HEK293T (cell line): ENCODE results near the gene CYP2B6.
"Not testable (repeated sequence)": the region's sequence is repeated elsewhere in the genome, so short reads cannot be mapped to it uniquely, and the experiment has no call there.

ENCODE experiments used
- CTCF ChIA-PET: fragments of 350-600 bp; formaldehyde crosslinking; extraction: SDS; loops from one replicate; lab custom pipeline; 2021; ENCODE audit warnings: antibody characterized with exemption, inconsistent platforms; lab: Yijun Ruan, JAX
- POLR2A ChIA-PET: fragments of 350-600 bp; formaldehyde crosslinking; extraction: SDS; loops from one replicate; lab custom pipeline; 2020; ENCODE audit warnings: antibody characterized with exemption, inconsistent platforms; lab: Yijun Ruan, JAX
- DNase-seq: peaks from one replicate; pipeline ENCODE4 v3.0.0; 2012; ENCODE audit warnings: mixed read lengths; ENCODE audit errors: extremely low spot score
- ARNT ChIP-seq: fragments of 450-650 bp; IDR thresholded peaks from 2 replicates; pipeline ENCODE4 v1.6.1; 2017; ENCODE audit warnings: mild to moderate bottlenecking
- BHLHE40 ChIP-seq: fragments of 450-650 bp; IDR thresholded peaks from 2 replicates; pipeline ENCODE4 v1.6.1; 2016; ENCODE audit warnings: mild to moderate bottlenecking, moderate library complexity, borderline replicate concordance
- CTBP1 ChIP-seq: fragments of 450-650 bp; IDR thresholded peaks from 2 replicates; pipeline ENCODE4 v1.6.1; 2016; ENCODE audit warnings: borderline replicate concordance
- ELF4 ChIP-seq: fragments of 450-650 bp; IDR thresholded peaks from 2 replicates; pipeline ENCODE4 v1.6.1; 2017; ENCODE audit warnings: antibody characterized with exemption
- FOXA1 ChIP-seq: fragments of 450-650 bp; IDR thresholded peaks from 2 replicates; pipeline ENCODE4 v1.6.1; 2016; ENCODE audit warnings: mild to moderate bottlenecking
- FOXK2 ChIP-seq: fragments of 450-650 bp; IDR thresholded peaks from 2 replicates; pipeline ENCODE4 v1.6.1; 2016; ENCODE audit warnings: mild to moderate bottlenecking
- FOXM1 ChIP-seq: fragments of 450-650 bp; IDR thresholded peaks from 2 replicates; pipeline ENCODE4 v1.6.1; 2017; ENCODE audit warnings: mild to moderate bottlenecking, borderline replicate concordance
- HDGF ChIP-seq: fragments of 450-650 bp; IDR thresholded peaks from 2 replicates; pipeline ENCODE4 v1.6.1; 2017; ENCODE audit warnings: antibody characterized with exemption, borderline replicate concordance
- L3MBTL2 ChIP-seq: fragments of 450-650 bp; conservative IDR thresholded peaks from 2 replicates; pipeline ENCODE4 v1.6.1; 2016; ENCODE audit warnings: mild to moderate bottlenecking
- LEF1 ChIP-seq: fragments of 450-650 bp; IDR thresholded peaks from 2 replicates; pipeline ENCODE4 v1.6.1; 2017; ENCODE audit warnings: mild to moderate bottlenecking, borderline replicate concordance
- NFRKB ChIP-seq: fragments of 450-650 bp; IDR thresholded peaks from 2 replicates; pipeline ENCODE4 v1.6.1; 2016; ENCODE audit warnings: mild to moderate bottlenecking, moderate library complexity
- PKNOX1 ChIP-seq: fragments of 450-650 bp; IDR thresholded peaks from 2 replicates; pipeline ENCODE4 v1.6.1; 2016
- SP1 ChIP-seq: fragments of 450-650 bp; IDR thresholded peaks from 2 replicates; pipeline ENCODE4 v1.6.1; 2017
- SUZ12 ChIP-seq: fragments of 450-650 bp; IDR thresholded peaks from 2 replicates; pipeline ENCODE4 v1.6.1; 2016; ENCODE audit warnings: mild to moderate bottlenecking
- TARDBP ChIP-seq: fragments of 450-650 bp; IDR thresholded peaks from 2 replicates; pipeline ENCODE4 v1.6.1; 2016
- ZNF384 ChIP-seq: fragments of 450-650 bp; IDR thresholded peaks from 2 replicates; pipeline ENCODE4 v1.6.1; 2016

The CYP2B6 gene

GRCh38 chr19:41039806-41040205 is 48.7 kb downstream of the CYP2B6 start:
- no peak for DNase-seq
- CTCF ChIA-PET, result no interaction called here
- POLR2A ChIA-PET, result no interaction called here
- TF ChIP-seq SP1, result no peak
- no peak for TF ChIP-seq FOXM1
- TF ChIP-seq LEF1, result no peak
- TF ChIP-seq ELF4, result no peak
- no peak for TF ChIP-seq FOXK2
- TF ChIP-seq SUZ12, result no peak
- TF ChIP-seq HDGF, result no peak
- no peak for TF ChIP-seq L3MBTL2
- TF ChIP-seq NFRKB, result no peak
- TF ChIP-seq BHLHE40, result no peak

- POLR2A ChIA-PET, DNase-seq: not testable (repeated sequence)
- 0 out of 2 replicates have a peak, but pooled peaks have one; percentile 13 for TF ChIP-seq PKNOX1
- CTCF ChIA-PET, result interaction anchor here (0.8 kb wide), 1 partner anchor 661 kb away, joined by 4 read pairs; no protein-coding TSS in a partner anchor
Observed at GRCh38 chr19:41045095-41045494, 54.0 kb downstream of the CYP2B6 start.

- TF ChIP-seq TARDBP, result no peak
- no peak for TF ChIP-seq SUZ12
- no peak for TF ChIP-seq LEF1
- no peak for TF ChIP-seq FOXM1
- TF ChIP-seq HDGF, result no peak
- no peak for TF ChIP-seq BHLHE40
- ChIA-PET POLR2A (no interaction called here), CTCF (no interaction called here)
- DNase-seq, result no peak
Observed at GRCh38 chr19:41050426-41050825, 59.3 kb downstream of the CYP2B6 start.

GRCh38 chr19:41052162-41052561 is 61.1 kb downstream of the CYP2B6 start:
- POLR2A ChIA-PET, CTCF ChIA-PET, DNase-seq: not testable (repeated sequence)

- DNase-seq, CTCF ChIA-PET, POLR2A ChIA-PET: not testable (repeated sequence)
Observed at GRCh38 chr19:41053331-41053730, 62.2 kb downstream of the CYP2B6 start.

GRCh38 chr19:41064974-41065569 is 74.0 kb downstream of the CYP2B6 start:
- TF ChIP-seq ELF4 (no peak), FOXM1 (no peak), CTBP1 (no peak), BHLHE40 (no peak), ARNT (no peak), LEF1 (no peak), FOXA1 (no peak), TARDBP (no peak), HDGF (no peak), PKNOX1 (no peak), SUZ12 (no peak), ZNF384 (no peak), FOXK2 (no peak), NFRKB (no peak), SP1 (no peak), L3MBTL2 (no peak)
- POLR2A ChIA-PET, result no interaction called here
- DNase-seq, result peak; percentile 41
- CTCF ChIA-PET, result no interaction called here
